GM23338 (cell line): ENCODE results near the gene CTSW.

ENCODE experiments used
- CTCF ChIP-seq, 2 experiments: fragments of 200-600 bp in 1 of 2; sonication (generic) in 1 of 2; conservative IDR thresholded peaks; 2 replicates each; pipeline versions ENCODE4 v1.5.1 to v1.6.1; 2016 to 2017; ENCODE audit warnings: antibody characterized with exemption in 2 of 2, low read depth in 2 of 2, mild to moderate bottlenecking in 2 of 2, moderate library complexity in 1 of 2
- EZH2 ChIP-seq: fragments of 200-600 bp; sonication (generic); IDR thresholded peaks from one replicate; pipeline ENCODE4 v1.8.0; 2017; ENCODE audit warnings: antibody characterized with exemption, mild to moderate bottlenecking, low read depth; ENCODE audit not compliant: unreplicated experiment
- POLR2AphosphoS5 ChIP-seq: IDR thresholded peaks from 2 replicates; pipeline ENCODE4 v1.6.1; 2016; ENCODE audit warnings: antibody characterized with exemption, low read depth

GRCh38 chr11:65928667-65929066, 49.0 kb downstream of the CTSW start:
- TF ChIP-seq CTCF (conservative IDR thresholded peaks at IDR 0.05; ENCODE audit: low read depth in 2 of 2) (no peak), POLR2AphosphoS5 (no peak), EZH2 (no peak)
